Right kidney (tissue), 9 donors: ENCODE results near the gene ZSCAN5C.
"Not testable (repeated sequence)": the region's sequence is repeated elsewhere in the genome, so short reads cannot be mapped to it uniquely, and the experiment has no call there.

Experiments
- DNase-seq: peaks from one replicate; pipeline ENCODE4 v3.0.0-alpha.2; 2016
- long read RNA-seq, 8 donors: transcript quantifications; one replicate each; lab custom pipeline, GENCODE V29; 2026

Gene ZSCAN5C
- long read RNA-seq, donor 1: 0 reads
- long read RNA-seq, donor 2: 0 reads
- long read RNA-seq, donor 3: 0 reads
- long read RNA-seq, donor 4: 0 reads
- long read RNA-seq, donor 5: 0 reads
- long read RNA-seq, donor 6: 0 reads
- long read RNA-seq, donor 7: 0 reads
- long read RNA-seq, donor 8: 0 reads

GRCh38 chr19:56201973-56202372 lies at the start of gene ZSCAN5C:
Gene ZSCAN5C, plus strand, starts transcription at chr19:56202273. Its CDS starts 3,641 bp downstream, at chr19:56205914.
- DNase-seq: no peak

- no peak for DNase-seq
Observed at GRCh38 chr19:56152644-56153043, 49.4 kb upstream of the ZSCAN5C start.

- DNase-seq: no peak
Observed at GRCh38 chr19:56153507-56153906, 48.6 kb upstream of the ZSCAN5C start.

GRCh38 chr19:56155124-56155687 lies 46.9 kb upstream of the ZSCAN5C start:
- no peak for DNase-seq

GRCh38 chr19:56156768-56157167 lies 45.3 kb upstream of the ZSCAN5C start:
- no peak for DNase-seq

- no peak for DNase-seq
Observed at GRCh38 chr19:56158170-56158757, 43.8 kb upstream of the ZSCAN5C start.

GRCh38 chr19:56159009-56159559 lies 43.0 kb upstream of the ZSCAN5C start:
- no peak for DNase-seq

GRCh38 chr19:56159622-56160271 lies 42.3 kb upstream of the ZSCAN5C start:
- DNase-seq: no peak

- no peak for DNase-seq
Observed at GRCh38 chr19:56161534-56161933, 40.5 kb upstream of the ZSCAN5C start.

GRCh38 chr19:56162258-56162657 lies 39.8 kb upstream of the ZSCAN5C start:
- DNase-seq: no peak

GRCh38 chr19:56163097-56163496 lies 39.0 kb upstream of the ZSCAN5C start:
- no peak for DNase-seq

GRCh38 chr19:56167064-56167578 lies 35.0 kb upstream of the ZSCAN5C start:
- DNase-seq: no peak

GRCh38 chr19:56170261-56170660 lies 31.8 kb upstream of the ZSCAN5C start:
- no peak for DNase-seq

- DNase-seq: no peak
Observed at GRCh38 chr19:56174086-56174485, 28.0 kb upstream of the ZSCAN5C start.

- DNase-seq: no peak
Observed at GRCh38 chr19:56174550-56174949, 27.5 kb upstream of the ZSCAN5C start.

GRCh38 chr19:56175861-56176307 lies 26.2 kb upstream of the ZSCAN5C start, which contains the start of gene GALP:
Gene GALP, plus strand, starts transcription at chr19:56176008. Its CDS starts 1,101 bp downstream, at chr19:56177109.
- not testable (repeated sequence) for DNase-seq

GRCh38 chr19:56176310-56176709 lies 25.8 kb upstream of the ZSCAN5C start:
- DNase-seq: not testable (repeated sequence)

GRCh38 chr19:56176881-56177280 lies 25.2 kb upstream of the ZSCAN5C start:
- DNase-seq: no peak

- DNase-seq: no peak
Observed at GRCh38 chr19:56177564-56178243, 24.4 kb upstream of the ZSCAN5C start.

GRCh38 chr19:56189785-56190184 lies 12.3 kb upstream of the ZSCAN5C start:
- DNase-seq: no peak

GRCh38 chr19:56191115-56191514 lies 11.0 kb upstream of the ZSCAN5C start:
- DNase-seq: no peak

GRCh38 chr19:56191711-56192110 lies 10.4 kb upstream of the ZSCAN5C start:
- no peak for DNase-seq
